Measurements from ENCODE around the gene INAFM2.

DNA sequence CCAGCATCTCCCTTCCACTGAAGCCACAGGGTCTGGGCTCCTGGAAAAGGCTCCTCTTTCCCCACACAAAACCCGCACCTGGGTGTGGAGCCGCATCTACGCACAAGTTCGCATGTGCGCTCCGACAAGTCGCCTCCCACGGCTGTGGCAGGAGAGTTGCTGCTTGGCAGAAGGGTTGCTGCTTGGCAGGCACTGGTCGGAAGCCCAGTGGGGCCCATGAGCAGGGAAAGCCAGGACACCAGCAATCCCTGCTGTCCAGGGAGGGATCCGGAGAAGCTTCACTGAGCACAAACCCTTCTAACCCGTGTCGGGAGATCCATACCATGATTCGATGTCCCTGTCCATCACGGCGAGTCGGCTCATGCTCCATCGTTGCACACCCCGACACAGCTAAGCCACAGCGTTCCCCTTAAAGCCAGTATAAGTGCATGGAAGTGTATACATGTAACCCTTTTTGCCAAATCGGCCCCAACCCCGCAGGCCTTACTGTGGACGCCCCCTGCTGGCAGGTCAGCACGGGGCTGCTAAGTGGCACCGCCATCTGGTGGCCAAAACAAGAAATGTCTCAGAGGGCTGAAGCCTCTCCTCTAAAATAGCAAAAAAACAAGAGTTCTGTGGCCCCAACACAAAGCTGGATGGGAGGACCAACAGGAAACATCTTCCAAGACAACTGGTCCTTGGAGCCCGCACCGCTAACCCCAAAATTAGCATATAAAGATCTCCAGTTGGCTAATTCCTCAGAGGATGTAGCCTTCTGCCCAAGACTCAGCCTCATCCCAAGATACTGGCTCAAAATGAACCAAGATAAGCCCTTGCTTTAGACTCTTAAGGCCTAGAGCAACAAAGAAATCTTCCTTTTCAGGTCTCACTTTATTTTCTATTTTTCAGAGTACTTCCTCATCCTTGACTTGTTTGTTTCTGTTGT lies 48.9 kb upstream of the INAFM2 start:
- TF ChIP-seq POLR2A (IDR thresholded peaks at IDR 0.05; ENCODE audit: low read length) (no peak), GATA1 (IDR thresholded peaks at IDR 0.05; ENCODE audit: low read depth, low read length) (no peak)
